HG03521 (cell line): Measurements from ENCODE around the gene HAAO.
"Not testable (repeated sequence)": the region's sequence is repeated elsewhere in the genome, so short reads cannot be mapped to it uniquely, and the experiment has no call there.

Experiments used
- ATAC-seq: cut with Tn5 transposase; IDR thresholded peaks from one replicate; pipeline ENCODE4 v1.9.1; 2021; ENCODE audit warnings: mild to moderate bottlenecking, moderate library complexity; ENCODE audit not compliant: unreplicated experiment

Gene HAAO

DNA sequence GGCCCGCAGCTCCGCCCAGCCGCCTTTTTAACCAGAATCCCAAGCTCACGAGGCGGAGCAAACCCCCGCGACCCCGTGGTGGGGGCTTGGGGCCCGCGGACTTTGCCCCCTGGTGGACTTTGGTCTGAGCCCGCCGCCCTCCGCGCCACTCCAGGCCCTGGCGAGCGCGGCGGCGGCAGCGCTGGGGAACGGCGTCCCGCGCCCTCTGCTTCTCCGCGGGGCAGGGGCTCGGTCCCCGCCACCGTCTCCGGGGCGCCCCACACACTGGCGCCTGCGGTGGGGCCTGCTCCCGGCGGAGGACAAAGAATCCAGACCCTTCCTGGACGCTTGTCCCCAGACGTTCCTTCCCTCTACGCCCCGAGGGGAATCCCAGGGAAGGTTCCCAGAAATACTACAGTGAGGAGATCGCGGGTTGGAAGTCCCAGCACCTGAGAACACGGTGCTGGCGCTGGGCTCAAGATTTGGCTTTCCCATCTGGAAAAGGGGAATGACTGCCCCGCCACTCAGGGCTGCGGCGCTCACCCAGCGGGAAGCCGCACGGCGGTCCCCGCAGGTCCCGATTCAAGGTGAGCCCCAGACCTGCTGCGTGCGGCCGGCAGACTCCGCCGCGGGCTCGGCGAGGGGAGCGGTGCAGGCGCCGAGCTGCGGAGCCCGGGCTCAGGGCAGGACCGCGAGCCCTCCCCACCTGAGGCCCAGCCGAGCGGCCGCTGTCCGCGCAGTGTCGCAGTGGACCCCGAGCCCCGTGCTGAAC is at the start of gene HAAO:
Gene HAAO, minus strand, starts transcription at position 1 of the 751 bp plus-strand sequence. CDS start 47 bp downstream, outside the sequence.
- ATAC-seq, result no peak

DNA sequence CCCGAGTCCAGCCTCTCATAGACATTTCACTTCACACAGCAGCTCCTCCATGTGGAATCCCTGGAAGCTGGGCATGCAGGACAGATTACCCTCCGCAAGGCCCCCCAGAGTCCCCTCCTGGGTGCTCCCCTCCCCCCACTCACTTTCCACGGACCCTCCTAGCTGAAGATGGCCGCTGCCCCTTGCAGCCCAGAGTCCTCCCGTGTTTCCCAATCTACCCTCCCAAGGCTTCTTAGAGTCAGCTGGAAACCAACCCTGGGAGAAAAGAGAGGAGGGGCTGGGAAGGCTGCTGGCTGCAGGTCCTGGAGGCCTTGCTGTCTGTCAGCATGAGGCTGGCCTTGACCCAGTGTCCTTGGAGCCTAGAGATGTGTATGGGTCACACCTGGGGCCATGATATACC is 49.0 kb upstream of the HAAO start:
- no peak for ATAC-seq

DNA sequence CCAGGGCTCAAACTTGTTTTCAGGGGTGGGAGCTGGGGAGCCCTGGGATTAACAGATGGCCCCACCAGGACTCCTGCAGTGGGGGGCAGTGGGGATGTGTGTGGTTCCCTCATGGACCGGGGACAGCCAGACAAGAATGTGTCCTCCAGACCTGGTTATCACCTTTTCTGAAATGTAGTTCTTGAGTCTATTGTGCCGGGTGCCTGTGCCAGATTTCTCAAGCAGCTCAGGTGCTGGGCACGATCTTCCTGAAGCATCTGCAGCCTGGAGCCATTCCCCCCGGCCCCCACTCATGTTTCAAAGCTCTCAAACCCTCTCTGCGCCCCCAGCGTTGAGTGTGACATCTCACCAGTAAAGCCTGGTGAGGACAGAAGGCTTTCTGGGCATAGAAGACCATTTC is 48.4 kb upstream of the HAAO start:
- no peak for ATAC-seq

DNA sequence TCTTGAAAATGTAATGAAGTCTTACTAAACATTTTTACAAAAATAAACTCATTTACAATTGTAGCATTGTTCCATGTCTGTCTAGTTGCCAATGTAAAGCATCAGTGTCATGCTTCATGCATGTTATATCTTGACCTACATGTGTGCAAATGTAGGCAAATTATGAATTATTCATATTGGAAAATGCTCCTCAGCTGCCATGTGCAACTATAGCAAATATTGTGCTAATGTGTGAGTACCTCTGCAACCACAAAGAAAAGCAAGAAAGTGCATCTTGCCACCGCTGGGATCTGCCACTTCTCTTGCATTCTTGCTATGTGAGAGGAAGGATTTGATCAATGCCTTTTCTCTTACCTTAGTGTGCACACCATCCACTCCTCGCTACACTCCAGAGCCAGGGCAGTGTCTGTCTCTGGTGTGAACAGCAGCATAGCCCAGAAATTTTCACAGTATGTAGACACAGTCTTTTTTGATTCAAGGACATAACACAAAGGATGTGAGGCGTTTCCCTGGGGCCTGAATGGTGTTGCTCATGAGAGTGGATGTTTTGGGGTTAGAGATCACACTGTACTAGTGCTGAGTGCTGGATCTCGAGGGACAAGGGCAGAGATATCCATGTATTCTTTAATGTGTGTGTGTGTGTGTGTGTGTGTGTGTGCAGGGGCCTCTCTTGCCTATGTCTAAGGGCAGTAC is 47.6 kb upstream of the HAAO start:
- no peak for ATAC-seq

DNA sequence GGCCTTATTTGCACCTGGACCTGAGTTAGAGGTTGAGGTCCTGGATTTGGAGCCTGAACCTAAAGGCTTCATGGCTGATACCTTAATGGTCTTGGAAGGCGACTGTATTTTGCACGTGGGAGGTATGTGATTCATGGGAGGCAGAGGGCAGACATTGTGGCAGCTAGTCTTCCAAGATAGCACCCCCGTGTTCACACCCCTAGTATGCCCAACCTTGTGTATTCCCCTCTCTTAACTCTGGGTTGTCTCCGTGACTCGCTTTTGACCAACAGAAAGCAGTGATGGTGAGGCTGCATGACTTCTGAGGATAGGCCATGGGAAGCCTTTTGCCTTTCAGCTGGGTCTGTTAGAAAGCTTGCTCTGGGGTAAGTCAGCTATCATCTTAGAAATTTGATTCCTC is 45.8 kb upstream of the HAAO start:
- no peak for ATAC-seq

DNA sequence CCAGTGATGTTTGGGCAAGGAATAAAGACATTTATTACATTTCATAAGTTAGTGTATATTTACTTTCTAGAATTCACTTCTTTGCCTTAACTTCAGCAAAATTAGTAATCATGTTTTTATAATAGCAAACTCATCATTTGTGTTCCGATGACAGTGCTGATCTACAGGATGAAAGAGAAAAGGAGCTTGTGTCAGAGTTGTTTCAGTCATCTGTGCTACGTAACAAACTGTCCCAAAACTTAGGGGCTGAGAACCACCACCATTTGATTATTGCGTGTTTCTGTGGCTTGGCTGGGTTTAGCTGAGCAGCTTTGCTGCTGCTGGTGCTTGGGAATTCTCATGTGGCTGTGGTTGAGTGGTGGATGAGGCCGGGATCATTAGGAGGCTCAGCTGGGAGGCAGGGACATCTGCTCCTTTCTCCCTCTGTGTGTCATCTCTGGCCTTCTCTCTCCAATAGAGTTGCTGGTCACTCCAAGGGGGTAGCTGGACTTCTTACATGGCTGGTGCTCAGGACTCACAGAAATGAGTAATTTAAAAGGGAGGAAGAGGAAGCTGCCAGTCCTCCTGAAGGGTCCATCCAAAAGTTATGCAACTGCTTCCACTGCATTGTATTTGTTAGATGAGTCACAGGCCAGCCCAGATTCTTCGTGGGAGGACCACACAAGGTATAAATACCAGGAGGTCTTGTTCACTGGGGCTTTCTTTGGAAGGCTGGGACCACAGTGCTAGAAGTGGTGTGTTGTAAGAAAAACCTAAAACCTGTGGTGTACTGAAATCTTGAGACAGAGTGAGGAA is 43.4 kb upstream of the HAAO start:
- no peak for ATAC-seq

DNA sequence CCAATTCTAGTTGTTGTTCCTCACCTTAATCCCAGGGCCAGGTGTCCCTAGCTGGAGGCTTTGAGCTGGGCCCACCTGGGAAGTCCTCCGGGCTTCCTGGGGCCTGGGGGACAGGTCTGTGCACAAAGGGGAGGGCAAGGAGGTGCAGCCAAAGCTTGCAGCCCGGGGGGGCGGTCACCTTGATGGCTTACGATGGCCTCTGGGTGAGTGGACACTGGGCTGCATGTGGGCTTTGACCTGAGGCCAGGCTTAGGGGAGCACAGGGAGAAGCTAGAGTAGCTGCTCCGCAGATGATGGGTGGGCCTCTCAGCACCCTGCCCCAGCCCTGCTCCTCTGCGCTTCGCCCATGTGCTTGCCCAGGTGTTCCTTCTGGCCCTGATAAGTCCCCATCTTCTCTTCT is 41.8 kb upstream of the HAAO start:
- no peak for ATAC-seq

DNA sequence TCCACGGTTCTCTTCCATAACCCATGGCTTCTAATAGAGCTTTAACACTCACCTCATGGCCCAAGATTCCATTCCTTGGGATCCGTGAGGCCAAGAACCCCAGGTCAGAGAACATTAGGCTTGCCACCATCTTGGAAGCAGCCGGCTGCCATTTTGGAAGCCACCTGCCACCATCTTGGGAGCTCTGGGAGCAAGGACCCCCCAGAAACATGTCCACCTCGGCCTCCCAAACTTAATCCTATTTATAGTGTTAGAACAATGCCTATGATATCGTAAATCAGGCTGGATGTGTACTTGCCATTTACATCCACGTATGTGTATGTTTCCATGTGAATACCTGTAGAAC is 39.9 kb upstream of the HAAO start:
- ATAC-seq, result no peak

DNA sequence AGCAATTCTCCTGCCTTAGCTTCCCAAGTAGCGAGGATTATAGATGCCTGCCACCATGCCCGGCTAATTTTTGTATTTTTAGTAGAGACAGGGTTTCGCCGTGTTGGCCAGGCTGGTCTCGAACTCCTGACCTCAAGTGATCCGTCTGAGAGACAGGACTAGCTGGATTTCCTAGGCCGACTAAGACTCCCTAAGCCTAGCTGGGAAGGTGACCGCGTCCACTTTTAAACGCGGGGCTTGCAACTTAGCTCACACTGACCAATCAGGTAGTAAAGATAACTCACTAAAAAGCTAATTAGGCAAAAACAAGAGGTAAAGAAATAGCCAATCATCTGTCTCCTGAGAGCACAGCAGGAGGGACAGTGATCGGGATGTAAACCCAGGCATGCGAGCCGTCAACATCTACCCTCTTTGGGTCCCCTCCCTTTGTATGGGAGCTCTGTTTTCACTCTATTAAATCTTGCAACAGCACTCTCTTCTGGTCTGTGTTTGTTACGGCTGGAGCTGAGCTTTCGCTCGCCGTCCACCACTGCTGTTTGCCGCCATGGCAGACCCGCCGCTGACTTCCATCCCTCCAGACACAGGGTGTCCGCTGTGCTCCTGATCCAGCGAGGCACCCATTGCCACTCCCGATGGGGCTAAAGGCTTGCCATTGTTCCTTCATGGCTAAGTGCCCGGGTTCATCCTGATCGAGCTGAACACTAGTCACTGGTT is 39.3 kb upstream of the HAAO start:
- not testable (repeated sequence) for ATAC-seq

DNA sequence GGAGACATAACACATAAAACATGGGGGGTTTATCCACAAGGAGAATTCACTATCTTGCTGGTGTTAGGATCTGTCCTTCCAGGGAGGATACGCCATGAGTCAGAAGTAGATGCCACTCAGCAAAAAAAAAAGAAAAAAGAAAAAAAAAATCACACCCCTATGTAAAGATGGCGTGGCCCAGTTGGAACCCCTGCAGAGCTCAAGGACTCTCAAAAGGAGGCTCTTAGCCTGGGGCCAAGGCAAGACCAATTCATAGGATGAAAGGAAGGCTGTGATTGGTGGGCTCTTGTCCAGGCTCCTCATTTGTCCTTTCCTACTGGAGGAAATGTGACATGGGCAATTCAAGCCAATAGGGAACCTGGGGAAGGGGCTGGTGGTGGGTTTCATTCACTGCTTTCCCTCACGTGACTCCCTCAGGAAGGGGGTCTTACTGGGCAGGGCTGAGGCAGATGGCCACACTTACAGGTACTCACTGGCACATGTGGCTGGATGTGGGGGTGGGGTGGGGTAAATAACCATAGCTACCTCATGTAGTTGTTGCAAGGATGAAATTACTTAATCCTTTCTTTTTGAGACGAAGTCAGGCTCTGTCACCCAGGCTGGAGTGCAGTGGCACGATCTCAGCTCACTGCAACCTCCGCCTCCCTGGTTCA is 38.7 kb upstream of the HAAO start:
- no peak for ATAC-seq

DNA sequence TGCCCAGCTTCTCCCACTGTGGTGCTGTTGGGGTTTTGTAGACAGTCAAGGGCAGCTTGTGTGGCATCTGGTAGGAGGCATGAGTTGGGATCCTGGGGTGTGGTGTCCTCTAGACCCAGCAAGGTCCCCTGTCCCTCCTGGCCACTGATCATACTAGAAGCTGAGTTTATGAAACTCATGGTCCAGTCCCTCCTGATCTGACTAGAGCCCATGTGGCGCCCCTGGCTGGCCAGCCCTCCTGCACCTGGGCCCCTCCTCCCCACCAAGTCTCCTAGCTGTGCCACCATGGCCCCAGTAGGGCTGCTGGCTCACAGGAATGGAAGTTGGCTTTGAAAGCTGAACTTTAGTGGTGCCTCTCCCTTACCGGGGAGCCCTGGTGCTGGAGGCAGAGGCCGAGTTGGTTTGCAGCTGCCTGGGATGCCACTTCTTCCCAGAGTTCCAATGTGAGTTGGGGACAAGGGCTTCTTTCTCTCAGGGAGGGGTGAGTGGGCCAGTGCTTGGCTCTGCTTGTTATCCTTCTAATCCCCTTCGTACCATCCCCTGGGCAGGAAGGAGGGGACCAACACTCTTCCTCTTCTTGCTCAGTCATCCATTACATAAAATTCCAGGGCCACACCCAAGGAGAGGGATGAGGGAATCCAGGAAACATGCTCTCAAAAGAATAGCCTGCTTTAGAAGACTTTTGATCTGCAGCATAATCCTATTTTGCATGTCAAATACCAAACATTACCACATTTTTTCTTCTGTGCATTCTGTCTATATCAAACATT is 37.5 kb upstream of the HAAO start:
- no peak for ATAC-seq

DNA sequence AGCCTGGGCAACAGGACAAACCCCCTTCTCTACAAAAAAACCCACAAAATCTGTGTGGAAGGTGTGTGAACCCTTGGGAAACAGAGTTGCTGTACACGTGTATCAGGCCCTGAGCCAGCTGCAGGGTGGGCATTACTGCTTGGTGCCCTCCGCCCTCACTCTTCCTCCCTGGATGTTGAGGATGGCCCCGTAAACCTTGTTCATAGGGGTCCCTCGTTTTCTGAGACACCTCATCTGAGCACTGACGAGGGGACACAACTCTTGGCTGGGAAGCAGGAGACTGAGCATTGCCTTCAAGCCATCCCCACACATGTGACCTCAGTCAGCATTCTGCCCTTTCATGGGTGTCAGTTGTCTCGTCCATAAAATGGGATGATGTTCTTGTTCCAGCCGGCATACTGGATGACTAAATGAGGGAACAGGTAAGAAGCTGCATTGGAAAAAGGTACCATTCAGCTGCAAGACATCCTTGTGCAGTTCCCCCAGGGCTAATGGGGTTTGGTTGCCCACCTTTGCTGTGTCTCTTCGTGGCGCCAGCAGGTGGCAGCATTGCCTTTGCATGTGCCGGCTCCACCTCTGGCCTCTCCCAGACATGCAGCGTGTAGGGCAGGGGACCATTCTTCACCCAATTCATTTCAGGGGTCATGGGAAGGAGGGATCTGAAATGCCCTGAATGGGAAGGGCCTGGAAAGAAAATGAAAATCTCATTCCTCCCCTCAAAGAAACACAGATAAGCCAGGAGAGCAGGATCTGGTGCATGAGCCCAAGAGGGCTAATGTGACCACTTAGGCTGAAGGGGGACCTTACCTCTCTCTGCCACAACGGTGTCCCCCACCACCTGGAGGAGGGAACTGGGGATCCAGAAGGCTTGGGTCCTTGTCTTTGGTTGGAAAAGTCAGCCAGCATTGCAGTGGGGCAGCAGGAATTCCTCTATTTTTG is 36.4 kb upstream of the HAAO start:
- ATAC-seq, result peak; percentile 70

DNA sequence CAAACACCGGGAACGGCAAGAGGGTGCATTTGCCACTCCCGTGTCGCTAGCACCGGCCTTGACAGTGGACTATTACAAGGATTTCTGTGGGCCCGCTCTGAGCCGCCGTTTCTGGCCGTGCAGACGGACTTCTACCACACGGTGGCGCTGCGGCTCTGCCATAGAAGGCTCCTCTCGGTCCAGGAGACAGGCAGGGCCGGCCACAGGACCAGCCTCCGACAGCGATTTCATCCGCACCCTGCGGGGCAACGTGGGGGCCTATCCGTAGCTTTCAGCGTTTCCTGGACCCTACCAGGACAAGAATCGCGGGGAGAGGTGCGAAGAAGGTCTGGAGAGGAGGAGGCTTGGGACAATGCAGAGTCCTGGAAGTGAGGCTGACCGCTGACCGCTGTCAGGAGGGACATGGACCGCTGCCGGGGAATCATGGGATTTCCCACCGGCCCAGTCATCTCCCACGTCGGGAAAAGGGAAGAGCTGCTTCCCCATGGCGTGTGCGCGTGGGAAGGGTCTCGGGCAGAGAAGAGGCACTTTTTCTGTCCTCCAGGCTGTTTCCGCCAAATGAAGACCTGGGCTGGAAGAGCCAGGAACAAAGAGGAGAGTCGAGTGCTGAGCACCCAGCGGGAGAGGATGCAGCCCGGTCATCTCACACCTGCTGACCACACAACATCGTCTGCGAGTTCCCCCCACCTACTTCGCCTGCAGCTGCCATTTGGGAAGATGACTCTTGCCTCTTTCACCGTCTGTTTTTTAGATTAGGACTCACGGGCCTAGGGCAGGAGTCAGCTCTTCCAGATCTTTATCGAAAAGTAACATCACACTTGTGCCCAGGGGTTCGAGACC is 35.5 kb upstream of the HAAO start:
- peak; percentile 60 for ATAC-seq

DNA sequence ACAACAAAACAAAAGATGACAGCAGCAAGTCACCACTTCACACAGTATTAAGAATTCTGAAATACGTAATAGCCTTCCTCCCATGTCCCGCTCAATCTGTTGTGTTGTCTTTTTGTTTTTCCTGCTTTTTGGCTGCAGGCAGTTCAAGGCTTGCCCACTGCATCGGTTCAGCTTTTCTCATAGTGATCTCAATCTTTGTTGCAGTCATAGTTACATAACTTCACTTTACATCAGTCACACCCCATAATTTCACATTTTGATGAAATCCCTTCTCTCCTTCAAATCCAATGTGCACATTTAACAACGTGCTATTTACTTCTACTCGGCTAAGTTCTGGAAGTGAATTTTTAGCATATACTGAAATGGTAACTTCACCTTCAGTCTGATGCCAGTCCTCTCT is 33.8 kb upstream of the HAAO start:
- no peak for ATAC-seq

DNA sequence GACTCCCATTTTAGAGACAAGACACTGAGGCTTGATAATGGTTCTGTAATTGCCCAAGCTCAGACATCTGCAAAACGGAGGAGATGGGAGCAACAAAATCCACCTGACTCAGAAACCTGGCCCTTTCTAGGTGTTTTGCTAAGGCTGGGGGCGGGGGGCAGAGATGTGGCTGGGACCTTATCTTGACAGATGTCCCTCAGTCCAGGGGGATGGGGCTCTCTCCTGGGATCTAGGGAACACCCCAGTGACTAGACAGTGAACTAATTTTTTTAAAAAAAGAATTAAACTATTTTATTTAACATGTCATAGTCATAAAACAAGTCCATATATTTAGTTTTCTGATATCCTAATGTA is 32.0 kb upstream of the HAAO start:
- no peak for ATAC-seq

DNA sequence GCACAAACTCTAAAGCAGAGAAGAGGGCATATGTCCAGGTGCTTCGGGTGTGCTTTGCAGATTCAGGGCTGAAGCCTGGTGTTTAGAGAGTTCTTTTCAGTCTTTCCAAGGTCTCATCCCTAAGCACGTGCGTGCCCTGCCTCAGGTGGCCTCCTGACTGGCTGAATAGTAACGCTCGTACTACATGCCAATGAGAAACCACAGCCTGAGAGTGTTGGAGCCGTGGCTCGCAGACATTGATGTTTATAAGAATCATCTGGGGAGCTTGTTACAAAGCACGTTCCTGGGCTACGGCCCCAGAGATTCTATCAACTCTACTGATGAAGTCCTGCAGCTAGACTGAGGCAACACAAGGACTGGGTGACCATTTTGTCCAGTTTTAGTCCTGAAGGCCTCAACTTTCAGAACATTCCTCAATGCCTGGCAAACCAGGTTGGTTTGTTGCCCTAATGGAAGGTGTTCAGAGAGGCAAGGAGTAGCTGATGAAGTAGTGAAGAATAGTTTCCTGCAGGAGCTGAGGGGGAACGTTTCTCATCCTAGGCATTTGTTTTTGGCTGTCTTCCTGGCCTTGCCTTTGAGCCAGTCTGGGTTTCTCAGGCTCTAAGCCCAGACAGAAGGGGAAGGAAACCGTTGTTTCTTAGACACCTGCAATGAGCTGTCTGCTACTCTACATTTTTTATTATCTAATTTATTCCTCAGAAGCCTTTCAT is 31.5 kb upstream of the HAAO start:
- no peak for ATAC-seq

DNA sequence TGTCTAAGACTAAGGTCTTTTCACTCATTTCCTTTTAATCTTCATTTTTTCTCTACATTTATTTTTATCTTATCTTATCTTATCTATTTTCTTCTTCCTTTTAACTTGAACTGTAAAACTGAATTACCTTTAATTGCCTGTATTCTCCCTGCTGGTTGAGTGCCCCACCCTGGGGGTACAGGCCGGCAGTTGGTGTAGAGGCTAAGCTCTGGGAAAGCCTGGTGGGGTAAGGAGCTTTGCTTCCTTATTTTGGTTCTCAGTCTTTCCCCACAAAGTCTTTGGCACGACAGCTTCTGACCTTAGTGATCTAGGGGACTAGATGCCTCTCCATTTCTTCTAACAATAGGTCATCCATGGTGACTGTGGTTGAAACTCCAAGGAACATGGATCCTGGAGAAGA is 26.8 kb upstream of the HAAO start:
- ATAC-seq, result no peak

DNA sequence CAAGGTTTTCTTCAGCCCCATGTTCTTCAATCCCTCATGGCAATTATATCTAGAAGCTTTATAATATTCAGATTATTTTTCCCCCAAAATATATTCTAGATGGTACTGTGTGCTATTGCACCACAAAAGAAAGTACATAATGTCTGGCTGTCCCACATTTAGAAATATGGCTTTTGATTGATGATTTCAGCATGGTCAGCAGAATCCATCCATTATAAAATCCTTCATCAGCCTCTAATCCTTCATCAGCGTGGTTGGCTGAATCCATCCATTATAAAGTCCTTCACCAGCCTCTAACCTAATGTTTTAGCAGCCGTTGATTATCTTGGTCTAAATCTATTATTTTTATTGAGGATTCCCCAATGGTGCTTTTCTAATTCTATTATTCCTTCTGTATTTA is 23.3 kb upstream of the HAAO start:
- no peak for ATAC-seq
